ENCODE measurements around the gene MLIP.

Gene MLIP

GRCh38 chr6:54310377-54311152, 199.3 kb downstream of the MLIP start:
- POLR2A ChIA-PET = no interaction called here
- CTCF ChIA-PET = no interaction called here
- TF ChIP-seq BHLHE40 (IDR thresholded peaks at IDR 0.05; ENCODE audit: borderline replicate concordance) (no peak), HDGF (IDR thresholded peaks at IDR 0.05; ENCODE audit: borderline replicate concordance) (no peak), SP1 (IDR thresholded peaks at IDR 0.05) (no peak), PKNOX1 (IDR thresholded peaks at IDR 0.05) (no peak), SUZ12 (IDR thresholded peaks at IDR 0.05) (no peak), TARDBP (IDR thresholded peaks at IDR 0.05) (no peak), L3MBTL2 (conservative IDR thresholded peaks at IDR 0.05) (no peak), ELF4 (IDR thresholded peaks at IDR 0.05) (no peak), ZNF384 (IDR thresholded peaks at IDR 0.05) (no peak), CTBP1 (IDR thresholded peaks at IDR 0.05; ENCODE audit: borderline replicate concordance) (no peak), LEF1 (IDR thresholded peaks at IDR 0.05; ENCODE audit: borderline replicate concordance) (no peak), FOXK2 (IDR thresholded peaks at IDR 0.05) (no peak), NFRKB (IDR thresholded peaks at IDR 0.05) (no peak), ARNT (IDR thresholded peaks at IDR 0.05) (no peak), FOXM1 (IDR thresholded peaks at IDR 0.05; ENCODE audit: borderline replicate concordance) (no peak), FOXA1 (IDR thresholded peaks at IDR 0.05) (no peak)

GRCh38 chr6:54315656-54316055, 204.4 kb downstream of the MLIP start:
- ChIA-PET CTCF (no interaction called here), POLR2A (no interaction called here)
- no peak for DNase-seq (ENCODE audit: extremely low spot score)
- no peak for TF ChIP-seq ZNF384 (IDR thresholded peaks at IDR 0.05)
- TF ChIP-seq SP1 (IDR thresholded peaks at IDR 0.05) = no peak
- TF ChIP-seq NFRKB (IDR thresholded peaks at IDR 0.05) = no peak
- no peak for TF ChIP-seq BHLHE40 (IDR thresholded peaks at IDR 0.05; ENCODE audit: borderline replicate concordance)
- TF ChIP-seq FOXA1 (IDR thresholded peaks at IDR 0.05) = no peak
- TF ChIP-seq ELF4 (IDR thresholded peaks at IDR 0.05) = no peak
- TF ChIP-seq PKNOX1 (IDR thresholded peaks at IDR 0.05) = no peak
- no peak for TF ChIP-seq FOXM1 (IDR thresholded peaks at IDR 0.05; ENCODE audit: borderline replicate concordance)
- no peak for TF ChIP-seq TARDBP (IDR thresholded peaks at IDR 0.05)
- no peak for TF ChIP-seq HDGF (IDR thresholded peaks at IDR 0.05; ENCODE audit: borderline replicate concordance)
- TF ChIP-seq CTBP1 (IDR thresholded peaks at IDR 0.05; ENCODE audit: borderline replicate concordance) = no peak
- no peak for TF ChIP-seq FOXK2 (IDR thresholded peaks at IDR 0.05)
- TF ChIP-seq LEF1 (IDR thresholded peaks at IDR 0.05; ENCODE audit: borderline replicate concordance) = no peak
- no peak for TF ChIP-seq SUZ12 (IDR thresholded peaks at IDR 0.05)
- TF ChIP-seq L3MBTL2 (conservative IDR thresholded peaks at IDR 0.05) = no peak
- TF ChIP-seq ARNT (IDR thresholded peaks at IDR 0.05) = no peak

More at GRCh38 chr6:54310377-54311152, 199.3 kb downstream of the MLIP start:
- no peak for DNase-seq (ENCODE audit: extremely low spot score)
